CD14-positive monocyte (primary cell): ENCODE results near the gene GSTA3. TPM values are rescaled to one million over a fixed set of nuclear protein-coding genes. Genes with fewer than 3 reads are reported as not detected.
"Not testable (repeated sequence)": the region's sequence is repeated elsewhere in the genome, so short reads cannot be mapped to it uniquely, and the experiment has no call there.

Experiments used
- DNase-seq, 3 donors: peaks; one replicate each; pipeline ENCODE4 v3.0.0-alpha.2; 2011 to 2022
- H2AFZ ChIP-seq: 2 replicates; pipeline ENCODE4 v1.6.0; 2012; ENCODE audit warnings: mild to moderate bottlenecking, low read depth, low read length, inconsistent platforms; ENCODE audit not compliant: insufficient read depth, poor library complexity, severe bottlenecking
- H3K27ac ChIP-seq, 2 donors: 1 replicate in 1 of 2; 2 replicates in 1 of 2; pipeline ENCODE4 v1.5.1; 2012 to 2013; ENCODE audit warnings: low read length in 2 of 2, control low read depth in 1 of 2, inconsistent platforms in 1 of 2, low read depth in 1 of 2, mild to moderate bottlenecking in 1 of 2
- H3K27me3 ChIP-seq, 2 donors: one replicate each; pipeline versions ENCODE4 v1.6.0 to v1.6.1; 2011 to 2013; ENCODE audit warnings: low read length in 2 of 2; ENCODE audit not compliant: control insufficient read depth in 2 of 2, insufficient read depth in 2 of 2
- H3K36me3 ChIP-seq, 2 donors: replicated peaks in 1 of 2; 1 replicate in 1 of 2; 2 replicates in 1 of 2; pipeline versions ENCODE4 v1.5.1 to v1.6.1; 2012 to 2013; ENCODE audit warnings: low read length in 2 of 2, control low read depth in 1 of 2, inconsistent platforms in 1 of 2, mild to moderate bottlenecking in 1 of 2; ENCODE audit not compliant: insufficient read depth in 2 of 2, control insufficient read depth in 1 of 2
- H3K4me1 ChIP-seq, 2 donors: 1 replicate in 1 of 2; 2 replicates in 1 of 2; pipeline versions ENCODE4 v1.5.1 to v1.6.1; 2012 to 2013; ENCODE audit warnings: low read length in 2 of 2, control low read depth in 1 of 2, inconsistent platforms in 1 of 2, mild to moderate bottlenecking in 1 of 2, moderate library complexity in 1 of 2; ENCODE audit not compliant: insufficient read depth in 2 of 2, control insufficient read depth in 1 of 2
- H3K4me2 ChIP-seq: replicated peaks from 2 replicates; pipeline ENCODE3; 2012; ENCODE audit warnings: low read length, moderate library complexity, mild to moderate bottlenecking; ENCODE audit not compliant: poor library complexity, severe bottlenecking; ENCODE audit errors: extremely low read depth
- H3K4me3 ChIP-seq, 3 experiments: fragments of 200-600 bp in 1 of 3; sonication (generic) in 1 of 3; replicated peaks in 1 of 3; 1 replicate in 2 of 3; 2 replicates in 1 of 3; pipeline ENCODE4 v1.5.1; 2011 to 2013; ENCODE audit warnings: low read length in 3 of 3, mild to moderate bottlenecking in 3 of 3, control low read depth in 2 of 3, low read depth in 2 of 3, inconsistent platforms in 1 of 3, moderate library complexity in 1 of 3
- H3K79me2 ChIP-seq: 2 replicates; pipeline ENCODE4 v1.6.0; 2012; ENCODE audit warnings: mild to moderate bottlenecking, control low read depth, inconsistent platforms, low read length, moderate library complexity; ENCODE audit not compliant: insufficient read depth
- H3K9ac ChIP-seq: 2 replicates; pipeline ENCODE4 v1.6.0; 2017; ENCODE audit warnings: low read length, mild to moderate bottlenecking; ENCODE audit not compliant: insufficient read depth, poor library complexity, severe bottlenecking
- H3K9me3 ChIP-seq, 2 donors: replicated peaks in 1 of 2; 1 replicate in 1 of 2; 2 replicates in 1 of 2; pipeline versions ENCODE4 v1.5.1 to v1.6.1; 2012 to 2013; ENCODE audit warnings: low read length in 2 of 2, control low read depth in 1 of 2; ENCODE audit not compliant: control insufficient read depth in 1 of 2, insufficient read depth in 1 of 2
- H4K20me1 ChIP-seq: 2 replicates; pipeline ENCODE4 v1.6.0; 2012; ENCODE audit warnings: mild to moderate bottlenecking, low read length, control low read depth, moderate library complexity; ENCODE audit not compliant: insufficient read depth
- H3K27ac Mint-ChIP-seq, 7 donors: one replicate each; pipeline ENCODE4 v1.8.0; 2020; ENCODE audit warnings: mild to moderate bottlenecking in 7 of 7, mixed read lengths in 7 of 7, moderate library complexity in 6 of 7, inconsistent platforms in 2 of 7
- H3K27me3 Mint-ChIP-seq, 3 donors: one replicate each; pipeline ENCODE4 v1.8.0; 2021 to 2022; ENCODE audit warnings: low read depth in 3 of 3, mild to moderate bottlenecking in 3 of 3, mixed read lengths in 3 of 3, moderate library complexity in 3 of 3, inconsistent platforms in 1 of 3
- H3K36me3 Mint-ChIP-seq, 2 donors: one replicate each; pipeline ENCODE4 v1.8.0; 2020; ENCODE audit warnings: mixed read lengths in 2 of 2, inconsistent platforms in 1 of 2, mild to moderate bottlenecking in 1 of 2
- H3K4me1 Mint-ChIP-seq: one replicate; pipeline ENCODE4 v1.8.0; 2020; ENCODE audit warnings: mild to moderate bottlenecking, mixed read lengths
- H3K4me3 Mint-ChIP-seq, 2 donors: one replicate each; pipeline ENCODE4 v1.8.0; 2020; ENCODE audit warnings: mild to moderate bottlenecking in 2 of 2, mixed read lengths in 2 of 2, moderate library complexity in 1 of 2
- H3K9me3 Mint-ChIP-seq, 7 donors: one replicate each; pipeline ENCODE4 v1.8.0; 2020 to 2022; ENCODE audit warnings: mixed read lengths in 7 of 7, mild to moderate bottlenecking in 6 of 7, moderate library complexity in 6 of 7, inconsistent platforms in 2 of 7
- CTCF ChIP-seq: fragments of 200-600 bp; IDR thresholded peaks from one replicate; pipeline ENCODE4 v1.8.0; 2022; ENCODE audit warnings: antibody characterized with exemption, mild to moderate bottlenecking
- WGBS: methylation state at CpG from one replicate; pipeline ENCODE4 v1.1.5; 2013; ENCODE audit warnings: missing lambda C conversion rate; ENCODE audit not compliant: insufficient coverage; 5-methylcytosine and 5-hydroxymethylcytosine counted together
- intact Hi-C, 2 donors: fragments of 100-400 bp; cut with micrococcal nuclease; formaldehyde crosslinking; loops; one replicate each; pipeline versions ENCODE4 v1.15.0 to v1.15.1; 2023
- polyA plus RNA-seq, 3 donors: library from polyadenylated mRNA; depleted of rRNA in 1 of 3; unstranded in 2 of 3; stranded (reverse) in 1 of 3; fragments of 300-500 nt in 2 of 3; fragments of >200 nt in 1 of 3; fragmentation: Illumina TruSeq in 2 of 3; gene quantifications; 1 replicate in 2 of 3; 2 replicates in 1 of 3; pipeline ENCODE4 v1.2.3, GENCODE V29; 2012 to 2021

Gene GSTA3
- polyA plus RNA-seq, 3 donors: not detected

GRCh38 chr6:52946306-52946705, 36.8 kb upstream of the GSTA3 start:
- Histone ChIP-seq H3K27ac (no peak overlapping the region), H3K36me3 (no peaks in the 10 kb centered on the region), H3K79me2 (no peaks in the 10 kb centered on the region), H3K4me2 (no peak overlapping the region), H3K4me3 (no peak overlapping the region), H3K9ac (no peak overlapping the region), H2AFZ (no peak overlapping the region), H3K9me3 (no peaks in the 10 kb centered on the region), H3K27me3 (peaks cover 0 to 2% of the 10 kb centered on the region in 2 donors), H4K20me1 (no peaks in the 10 kb centered on the region), H3K4me1 (no peaks in the 10 kb centered on the region)
- Mint-ChIP-seq H3K9me3 (peaks cover 0 to 5% (median 0%) of the 10 kb centered on the region in 7 donors), H3K4me1 (no peaks in the 10 kb centered on the region), H3K36me3 (no peaks in the 10 kb centered on the region), H3K4me3 (no peak overlapping the region), H3K27me3 (peaks cover 2 to 12% (median 5%) of the 10 kb centered on the region in 3 donors), H3K27ac (no peak overlapping the region)
- no peak for TF ChIP-seq CTCF
- DNase-seq: no peak
- WGBS: 43% methylated on average over 5 of the region's 5 CpGs
- intact Hi-C loops: no loop called here

- not testable (repeated sequence) for H3K4me1 Mint-ChIP-seq
Measured at GRCh38 chr6:52942821-52943220, 33.3 kb upstream of the GSTA3 start.

More at GRCh38 chr6:52942821-52943220, 33.3 kb upstream of the GSTA3 start:
- H3K4me3 ChIP-seq, H2AFZ ChIP-seq, H4K20me1 ChIP-seq, H3K27ac ChIP-seq, H3K36me3 Mint-ChIP-seq, H3K9me3 ChIP-seq, H3K4me1 ChIP-seq, H3K4me3 Mint-ChIP-seq, H3K27me3 ChIP-seq, H3K79me2 ChIP-seq, H3K9me3 Mint-ChIP-seq, H3K4me2 ChIP-seq, H3K27ac Mint-ChIP-seq, H3K9ac ChIP-seq, H3K36me3 ChIP-seq, DNase-seq, intact Hi-C loops, H3K27me3 Mint-ChIP-seq: not testable (repeated sequence)
- 98% methylated on average over 4 of the region's 10 CpGs for WGBS
